Subcutaneous adipose tissue (tissue), 4 donors: ENCODE data around the gene LAMC3. TPM values are rescaled to one million over a fixed set of nuclear protein-coding genes. Genes with fewer than 3 reads are reported as not detected.

Experiments used
- total RNA-seq, 4 donors: library from RNA; depleted of rRNA; stranded (reverse); fragments of >200 nt; gene quantifications; one replicate each; pipeline ENCODE4 v1.1.0, GENCODE V29; 2016
- TF ChIP-seq, protein P1 (sequence below): fragments of 450-650 bp; IDR thresholded peaks from one replicate; pipeline ENCODE4 v1.5.1; 2016; ENCODE audit warnings: low read depth, mild to moderate bottlenecking, control low read depth, antibody characterized with exemption, moderate library complexity

LAMC3 gene
- total RNA-seq, 4 donors from 2014 or later, result 1.3 to 2.9 (median 1.9) TPM

DNA sequence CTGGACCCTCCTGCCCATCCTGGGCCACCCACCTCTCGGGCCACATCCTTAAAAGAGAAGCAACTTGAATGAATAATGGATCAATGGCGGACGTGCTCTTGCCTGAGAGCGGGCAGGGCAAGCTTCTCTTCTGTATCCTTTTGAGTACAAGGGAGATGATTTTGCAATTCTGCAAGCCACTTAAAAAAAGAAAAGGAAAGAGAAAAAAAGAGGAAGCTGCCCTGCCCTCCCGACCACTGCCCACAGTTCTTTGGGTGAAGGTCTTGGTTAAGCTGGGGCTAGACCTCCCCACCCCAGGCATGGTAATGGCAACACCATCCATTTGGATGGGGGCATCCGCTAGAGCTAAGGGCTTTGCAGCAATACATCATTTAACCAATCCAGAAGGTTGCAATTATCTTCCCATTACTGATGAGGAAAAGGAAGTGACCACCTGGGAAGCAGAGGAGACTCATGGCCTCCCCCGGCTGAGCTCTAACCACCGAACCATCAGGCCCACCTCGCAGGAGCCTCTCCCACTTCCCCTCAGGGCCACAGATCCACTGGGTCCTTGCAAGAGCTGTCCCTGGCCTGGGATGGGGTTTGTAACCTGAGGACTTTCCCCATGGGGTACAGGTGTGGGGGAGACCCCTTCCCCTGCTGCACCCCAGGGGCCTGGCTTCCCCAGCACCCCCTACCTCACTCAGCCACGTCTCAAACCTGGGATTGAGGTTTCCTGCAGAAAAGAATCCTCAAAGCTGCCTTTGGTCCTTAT lies 27.8 kb upstream of the LAMC3 start:
- TF ChIP-seq, protein P1, sequence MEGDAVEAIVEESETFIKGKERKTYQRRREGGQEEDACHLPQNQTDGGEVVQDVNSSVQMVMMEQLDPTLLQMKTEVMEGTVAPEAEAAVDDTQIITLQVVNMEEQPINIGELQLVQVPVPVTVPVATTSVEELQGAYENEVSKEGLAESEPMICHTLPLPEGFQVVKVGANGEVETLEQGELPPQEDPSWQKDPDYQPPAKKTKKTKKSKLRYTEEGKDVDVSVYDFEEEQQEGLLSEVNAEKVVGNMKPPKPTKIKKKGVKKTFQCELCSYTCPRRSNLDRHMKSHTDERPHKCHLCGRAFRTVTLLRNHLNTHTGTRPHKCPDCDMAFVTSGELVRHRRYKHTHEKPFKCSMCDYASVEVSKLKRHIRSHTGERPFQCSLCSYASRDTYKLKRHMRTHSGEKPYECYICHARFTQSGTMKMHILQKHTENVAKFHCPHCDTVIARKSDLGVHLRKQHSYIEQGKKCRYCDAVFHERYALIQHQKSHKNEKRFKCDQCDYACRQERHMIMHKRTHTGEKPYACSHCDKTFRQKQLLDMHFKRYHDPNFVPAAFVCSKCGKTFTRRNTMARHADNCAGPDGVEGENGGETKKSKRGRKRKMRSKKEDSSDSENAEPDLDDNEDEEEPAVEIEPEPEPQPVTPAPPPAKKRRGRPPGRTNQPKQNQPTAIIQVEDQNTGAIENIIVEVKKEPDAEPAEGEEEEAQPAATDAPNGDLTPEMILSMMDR, result no peak

DNA sequence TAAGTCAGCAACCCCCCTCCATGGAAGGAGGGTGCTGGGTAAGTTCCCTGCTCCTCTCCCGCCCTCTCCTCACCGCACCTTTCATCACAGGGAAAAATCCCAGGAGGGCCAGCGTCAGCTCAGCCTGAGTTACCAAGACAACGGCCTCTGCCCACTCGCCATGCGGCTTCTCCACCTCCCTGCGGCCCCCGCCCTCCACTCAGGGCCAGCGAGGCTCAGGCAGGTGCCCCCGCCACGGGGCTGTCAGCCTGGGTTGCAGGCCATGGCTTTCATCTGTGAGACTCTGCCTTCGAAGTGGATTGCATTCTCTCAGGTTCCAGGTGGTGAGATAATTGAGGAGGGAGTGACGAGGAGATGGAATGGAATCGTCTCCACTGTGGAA lies 27.2 kb upstream of the LAMC3 start:
- TF ChIP-seq, protein P1, result no peak

DNA sequence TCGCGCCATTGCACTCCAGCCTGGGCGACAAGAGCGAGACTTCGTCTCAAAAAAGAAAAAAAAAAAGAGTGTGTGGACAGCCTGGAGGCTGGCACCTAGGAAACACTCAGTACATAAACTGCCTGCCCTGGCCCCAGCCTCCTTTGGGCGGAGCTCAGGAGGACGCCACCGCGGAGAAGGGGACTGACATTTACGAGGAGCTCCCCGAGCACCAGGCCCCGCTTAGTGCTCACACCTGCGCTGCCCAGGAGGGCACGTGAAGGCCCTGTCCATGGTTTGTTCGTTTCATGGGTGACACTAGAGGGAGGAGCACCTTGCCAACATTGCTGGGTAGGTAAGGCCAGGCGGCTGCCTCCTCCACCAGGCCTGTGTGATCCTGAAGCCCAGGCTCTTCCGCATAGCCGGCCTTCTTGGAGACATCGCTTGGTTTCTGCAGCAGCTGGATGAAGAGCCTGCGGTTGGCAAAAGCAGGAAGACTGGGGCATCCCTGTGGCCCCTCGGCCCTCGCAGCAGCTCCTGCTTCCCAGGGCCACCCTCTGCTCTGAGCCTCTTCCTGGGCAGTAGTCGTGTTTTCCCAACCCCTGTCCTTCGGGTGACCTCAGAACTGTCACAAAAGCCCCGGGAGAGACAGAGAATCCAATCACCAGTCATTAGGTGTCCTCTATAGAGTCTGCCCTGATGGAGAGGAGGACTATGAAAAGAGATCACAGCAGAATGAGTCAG lies 26.2 kb upstream of the LAMC3 start:
- TF ChIP-seq, protein P1, result no peak

DNA sequence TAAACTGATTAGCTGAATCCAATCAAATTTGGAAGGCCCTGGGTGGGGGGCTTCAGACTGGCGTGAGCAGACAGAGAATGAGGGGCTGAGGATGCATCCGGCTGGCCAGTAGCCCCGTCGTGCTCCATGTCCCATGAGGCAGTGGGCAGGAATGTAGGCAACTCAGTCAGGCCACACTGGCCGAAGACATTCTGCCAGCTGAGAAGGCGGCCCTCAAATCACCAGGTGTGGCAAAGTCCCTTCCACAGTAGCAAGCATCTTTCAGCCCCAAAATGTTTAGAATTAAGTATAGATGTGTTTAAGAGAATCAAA lies 25.7 kb upstream of the LAMC3 start:
- TF ChIP-seq, protein P1, result no peak

DNA sequence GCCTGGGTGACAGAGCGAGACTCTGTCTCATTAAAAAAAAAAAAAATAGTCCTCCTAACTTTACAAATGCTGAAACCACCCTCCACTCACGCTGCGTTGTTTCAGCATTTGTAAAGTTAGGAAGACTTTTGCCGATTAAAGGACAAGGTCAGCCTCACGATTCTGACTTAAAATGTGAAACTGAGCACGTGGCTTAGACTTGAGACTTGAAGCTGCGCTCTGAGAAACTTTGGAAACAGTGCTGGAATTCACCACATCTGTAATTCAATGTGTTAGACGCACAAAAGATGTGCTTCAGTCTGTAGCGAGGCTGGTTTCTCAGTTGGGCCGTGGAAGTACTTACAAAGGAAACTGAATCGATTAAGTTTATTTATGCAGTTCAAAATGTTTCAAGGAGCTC lies 25.0 kb upstream of the LAMC3 start:
- TF ChIP-seq, protein P1, result no peak

DNA sequence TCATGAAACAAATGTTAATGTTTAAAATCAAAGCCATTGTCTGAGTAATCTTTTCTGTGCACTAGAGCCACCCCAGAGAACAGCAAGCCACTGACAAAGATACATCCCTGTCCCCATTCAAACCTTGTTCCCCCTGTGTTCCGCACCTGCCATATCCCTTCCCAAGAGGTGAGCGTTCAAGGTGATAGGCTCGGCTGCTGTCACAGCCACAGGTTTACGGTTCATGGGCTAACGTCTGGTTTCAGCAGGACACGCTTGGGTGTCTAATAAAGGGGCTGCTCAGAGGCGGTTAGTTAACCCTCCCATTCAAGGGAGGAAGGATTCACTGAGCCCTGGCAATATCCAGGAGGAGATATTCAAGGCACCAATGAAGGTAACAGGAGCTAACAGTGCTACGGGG lies 24.5 kb upstream of the LAMC3 start:
- TF ChIP-seq, protein P1, result no peak

DNA sequence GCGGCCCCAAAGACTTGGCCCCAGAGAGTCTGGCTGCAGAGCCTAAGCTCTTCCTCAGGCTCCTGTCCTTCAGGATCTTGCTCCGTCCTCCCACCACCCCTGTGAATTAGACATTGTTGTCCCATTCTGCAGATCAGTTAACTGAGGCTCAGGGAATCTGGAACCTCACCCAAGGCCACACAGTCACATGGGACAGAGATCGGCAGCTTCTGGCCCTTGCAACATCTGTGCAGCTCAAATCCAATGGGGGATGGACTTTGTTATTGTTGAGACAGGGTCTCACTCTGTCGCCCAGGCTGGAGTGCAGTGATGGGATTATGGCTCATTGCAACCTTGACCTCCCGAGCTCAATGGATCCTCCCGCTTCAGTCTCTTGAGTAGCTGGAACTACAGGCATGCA lies 23.9 kb upstream of the LAMC3 start:
- TF ChIP-seq, protein P1, result no peak
